ENCODE results near the gene CEMP1. TPM values are rescaled to one million over a fixed set of nuclear protein-coding genes. Genes with fewer than 3 reads are reported as not detected.

Gene CEMP1
- total RNA-seq, 1 experiment from 2014 or later: not detected

DNA sequence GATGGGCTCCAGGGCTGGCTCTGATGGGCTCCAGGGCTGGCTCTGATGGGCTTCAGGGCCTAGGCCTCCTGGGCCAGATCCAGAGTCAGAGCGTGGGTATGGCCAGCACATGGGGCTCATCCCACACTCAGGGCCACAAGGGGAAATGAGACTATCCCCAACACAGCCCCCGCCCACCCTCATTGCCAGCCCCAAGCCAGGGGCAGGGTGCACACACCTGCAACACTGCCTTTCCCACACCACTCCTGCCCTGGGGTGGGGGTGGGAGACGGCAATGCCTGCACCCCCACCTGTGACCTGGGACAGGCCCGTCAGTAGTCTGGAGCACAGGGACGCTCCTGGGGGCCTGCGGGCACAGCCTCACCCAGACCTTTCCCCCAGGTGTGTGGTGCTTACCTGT, 31.8 kb downstream of the CEMP1 start:
- no peaks in the 10 kb centered on the region for H3K79me1 ChIP-seq (ENCODE audit: insufficient read depth, low read depth, low read length, poor library complexity, severe bottlenecking)
- H2BK20ac ChIP-seq (ENCODE audit: low read depth, low read length, poor library complexity, severe bottlenecking): no peak overlapping the region
- H3K18ac ChIP-seq (ENCODE audit: insufficient read length, low read depth, low read length): no peak overlapping the region
- H2AK5ac ChIP-seq (ENCODE audit: insufficient read length, low read length): no peak overlapping the region
- DNase-seq: no peak
- no peak overlapping the region for H3T11ph ChIP-seq (ENCODE audit: low read length)
- Mint-ChIP-seq H3K9me3 (no peaks in the 10 kb centered on the region), H3K27ac (no peak overlapping the region), H3K27me3 (ENCODE audit: low read depth) (no peaks in the 10 kb centered on the region), H3K36me3 (ENCODE audit: insufficient read depth in 1 of 3, low read depth in 3 of 3) (peaks cover 0 to 18% (median 4%) of the 10 kb centered on the region in 3 experiments; a peak in 4 of 7 replicates), H3K4me3 (no peak overlapping the region), H3K4me1 (peaks cover 3 to 5% of the 10 kb centered on the region in 2 experiments)
- H3K56ac ChIP-seq (ENCODE audit: insufficient read length, low read depth, low read length): no peak overlapping the region
- no peaks in the 10 kb centered on the region for H3K9me3 ChIP-seq (ENCODE audit: control insufficient read depth, low read depth, low read length)
- H3K27ac ChIP-seq (ENCODE audit: insufficient read length, low read depth, low read length): no peak overlapping the region
- H4K91ac ChIP-seq (ENCODE audit: insufficient read length, low read depth, low read length): no peak overlapping the region
- no peak overlapping the region for H2BK5ac ChIP-seq (ENCODE audit: insufficient read length, low read length)
- no peak overlapping the region for H3K4me2 ChIP-seq (ENCODE audit: insufficient read depth, insufficient read length, low read length)
- H3K9ac ChIP-seq (ENCODE audit: extremely low read depth, insufficient read length, low read length): no peak overlapping the region
- H2BK15ac ChIP-seq (ENCODE audit: low read depth, low read length): no peak overlapping the region
- TF ChIP-seq, protein P1, sequence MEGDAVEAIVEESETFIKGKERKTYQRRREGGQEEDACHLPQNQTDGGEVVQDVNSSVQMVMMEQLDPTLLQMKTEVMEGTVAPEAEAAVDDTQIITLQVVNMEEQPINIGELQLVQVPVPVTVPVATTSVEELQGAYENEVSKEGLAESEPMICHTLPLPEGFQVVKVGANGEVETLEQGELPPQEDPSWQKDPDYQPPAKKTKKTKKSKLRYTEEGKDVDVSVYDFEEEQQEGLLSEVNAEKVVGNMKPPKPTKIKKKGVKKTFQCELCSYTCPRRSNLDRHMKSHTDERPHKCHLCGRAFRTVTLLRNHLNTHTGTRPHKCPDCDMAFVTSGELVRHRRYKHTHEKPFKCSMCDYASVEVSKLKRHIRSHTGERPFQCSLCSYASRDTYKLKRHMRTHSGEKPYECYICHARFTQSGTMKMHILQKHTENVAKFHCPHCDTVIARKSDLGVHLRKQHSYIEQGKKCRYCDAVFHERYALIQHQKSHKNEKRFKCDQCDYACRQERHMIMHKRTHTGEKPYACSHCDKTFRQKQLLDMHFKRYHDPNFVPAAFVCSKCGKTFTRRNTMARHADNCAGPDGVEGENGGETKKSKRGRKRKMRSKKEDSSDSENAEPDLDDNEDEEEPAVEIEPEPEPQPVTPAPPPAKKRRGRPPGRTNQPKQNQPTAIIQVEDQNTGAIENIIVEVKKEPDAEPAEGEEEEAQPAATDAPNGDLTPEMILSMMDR (conservative IDR thresholded peaks at IDR 0.05): no peak
- H3K23ac ChIP-seq (ENCODE audit: insufficient read length, low read depth, low read length): no peak overlapping the region
- H3K4me1 ChIP-seq (ENCODE audit: insufficient read depth, low read length): no peaks in the 10 kb centered on the region
- no peak overlapping the region for H2BK12ac ChIP-seq (ENCODE audit: insufficient read length, low read depth, low read length)
- no peaks in the 10 kb centered on the region for H3K27me3 ChIP-seq (ENCODE audit: insufficient read depth, low read length)
- WGBS (ENCODE audit: extremely low coverage, insufficient read length, low lambda C conversion rate): no CpG with 5 or more reads among the region's 6 CpGs
- H2AFZ ChIP-seq (ENCODE audit: low read length): no peak overlapping the region
- H4K5ac ChIP-seq (ENCODE audit: insufficient read length, low read depth, low read length): no peak overlapping the region
- H3K4ac ChIP-seq (ENCODE audit: low read depth, low read length): no peak overlapping the region
- no peak overlapping the region for H3K14ac ChIP-seq (ENCODE audit: insufficient read depth, low read length)
- no peak overlapping the region for H2BK120ac ChIP-seq (ENCODE audit: low read depth, low read length, poor library complexity, severe bottlenecking)
- H3K79me2 ChIP-seq (ENCODE audit: insufficient read depth, low read length): no peaks in the 10 kb centered on the region
- peaks cover 3% of the 10 kb centered on the region for H3K23me2 ChIP-seq (ENCODE audit: insufficient read length, low read depth, low read length, poor library complexity, severe bottlenecking)
- no peak overlapping the region for H4K8ac ChIP-seq (replicated peaks; ENCODE audit: insufficient read length, low read depth, low read length)
- no peaks in the 10 kb centered on the region for H4K20me1 ChIP-seq (ENCODE audit: control insufficient read depth, insufficient read depth, insufficient read length)
